Measurements from ENCODE around the gene MRPL22.

GRCh38 chr5:154943527-154943926, 2.7 kb downstream of the MRPL22 start:
- TF ChIP-seq CTCF (IDR thresholded peaks at IDR 0.05) (no peak), POLR2A (IDR thresholded peaks at IDR 0.05) (no peak)
